ENCODE results near the gene SYDE1. TPM values are rescaled to one million over a fixed set of nuclear protein-coding genes. Genes with fewer than 3 reads are reported as not detected.

SYDE1 gene
- total RNA-seq, 2 donors from 2014 or later = 17.3 to 28.9 TPM

- Histone ChIP-seq H3K9me3 (peaks cover 0 to 6% of the 10 kb centered on the region in 2 donors), H3K4me1 (no peaks in the 10 kb centered on the region), H3K27me3 (no peaks in the 10 kb centered on the region), H3K36me3 (no peaks in the 10 kb centered on the region), H3K4me3 (no peak overlapping the region), H3K27ac (no peak overlapping the region)
- TF ChIP-seq CTCF (IDR thresholded peaks at IDR 0.05) = no peak
- DNase-seq (ENCODE audit: low spot score) = no peak
Measured at GRCh38 chr19:15149737-15150136, 42.5 kb downstream of the SYDE1 start.

GRCh38 chr19:15154002-15154612 is 46.9 kb downstream of the SYDE1 start:
- Histone ChIP-seq H3K27me3 (no peaks in the 10 kb centered on the region), H3K36me3 (no peaks in the 10 kb centered on the region), H3K4me1 (no peaks in the 10 kb centered on the region), H3K9me3 (peaks cover 0 to 9% of the 10 kb centered on the region in 2 donors), H3K27ac (no peak overlapping the region), H3K4me3 (no peak overlapping the region)
- peak in 1 of 2 donors; percentile 53 for TF ChIP-seq CTCF (IDR thresholded peaks at IDR 0.05)
- no peak for DNase-seq (ENCODE audit: low spot score)

- no peak for TF ChIP-seq CTCF (IDR thresholded peaks at IDR 0.05)
- H3K9me3 ChIP-seq = peaks cover 0 to 16% of the 10 kb centered on the region in 2 donors
- no peaks in the 10 kb centered on the region for H3K27me3 ChIP-seq
- no peak for DNase-seq (ENCODE audit: low spot score)
- H3K4me1 ChIP-seq = no peaks in the 10 kb centered on the region
- no peak overlapping the region for H3K4me3 ChIP-seq
- H3K27ac ChIP-seq = no peak overlapping the region
- H3K36me3 ChIP-seq = no peaks in the 10 kb centered on the region
Measured at GRCh38 chr19:15155296-15155695, 48.1 kb downstream of the SYDE1 start.

GRCh38 chr19:15156391-15156790 is 49.2 kb downstream of the SYDE1 start:
- Histone ChIP-seq H3K36me3 (no peaks in the 10 kb centered on the region), H3K27ac (no peak overlapping the region), H3K27me3 (no peaks in the 10 kb centered on the region), H3K4me1 (no peaks in the 10 kb centered on the region), H3K4me3 (no peak overlapping the region), H3K9me3 (peaks cover 0 to 16% of the 10 kb centered on the region in 2 donors)
- no peak for TF ChIP-seq CTCF (IDR thresholded peaks at IDR 0.05)
- no peak for DNase-seq (ENCODE audit: low spot score)

- Histone ChIP-seq H3K4me3 (no peak overlapping the region), H3K27me3 (no peaks in the 10 kb centered on the region), H3K27ac (no peak overlapping the region), H3K4me1 (no peaks in the 10 kb centered on the region), H3K36me3 (no peaks in the 10 kb centered on the region), H3K9me3 (peaks cover 0 to 12% of the 10 kb centered on the region in 2 donors)
- no peak for DNase-seq (ENCODE audit: low spot score)
- TF ChIP-seq CTCF (IDR thresholded peaks at IDR 0.05) = no peak
Measured at GRCh38 chr19:15159251-15159650, 52.0 kb downstream of the SYDE1 start.
